Gastrocnemius medialis (tissue), 4 donors: ENCODE data around the gene PIAS4.

Experiments used
- CTCF ChIP-seq, 5 experiments: fragments of 450-650 bp in 3 of 5; fragments of 200-600 bp in 2 of 5; sonication (generic) in 2 of 5; IDR thresholded peaks in 4 of 5; conservative IDR thresholded peaks in 1 of 5; 1 replicate in 4 of 5; 2 replicates in 1 of 5; pipeline ENCODE4 v1.5.1; 2016 to 2019; ENCODE audit warnings: antibody characterized with exemption in 5 of 5, mild to moderate bottlenecking in 3 of 5, moderate library complexity in 3 of 5
- POLR2A ChIP-seq, 2 donors: fragments of 450-650 bp; IDR thresholded peaks; one replicate each; pipeline ENCODE4 v1.6.1; 2017; ENCODE audit warnings: antibody characterized with exemption in 2 of 2, mild to moderate bottlenecking in 2 of 2, moderate library complexity in 2 of 2

GRCh38 chr19:4018775-4019504 lies 11.4 kb downstream of the PIAS4 start:
- TF ChIP-seq POLR2A (IDR thresholded peaks at IDR 0.05) (no peak), CTCF (IDR thresholded peaks at IDR 0.05 in 4 of 5, conservative IDR thresholded peaks at IDR 0.05 in 1 of 5) (no peak)
